Ascending aorta (tissue), 2 donors: ENCODE results near the gene SLC25A6. TPM values are rescaled to one million over a fixed set of nuclear protein-coding genes. Genes with fewer than 3 reads are reported as not detected.

Source experiments
- DNase-seq, 2 donors: peaks; one replicate each; pipeline ENCODE4 v3.0.0-alpha.2; 2019; ENCODE audit warnings: low spot score in 2 of 2
- H3K27ac ChIP-seq, 2 donors: fragments of 200-600 bp; sonication (generic); one replicate each; pipeline ENCODE4 v1.5.1; 2016 to 2017; ENCODE audit warnings: mild to moderate bottlenecking in 1 of 2
- H3K27me3 ChIP-seq: fragments of 200-600 bp; sonication (generic); one replicate; pipeline ENCODE4 v1.5.1; 2017
- H3K36me3 ChIP-seq, 2 donors: fragments of 200-600 bp; sonication (generic); one replicate each; pipeline ENCODE4 v1.5.1; 2016
- H3K4me1 ChIP-seq, 2 donors: fragments of 200-600 bp; sonication (generic); one replicate each; pipeline ENCODE4 v1.5.1; 2016 to 2017; ENCODE audit warnings: mild to moderate bottlenecking in 1 of 2
- H3K4me3 ChIP-seq, 2 donors: fragments of 200-600 bp; sonication (generic); one replicate each; pipeline ENCODE4 v1.5.1; 2016 to 2017; ENCODE audit warnings: mild to moderate bottlenecking in 1 of 2
- H3K9me3 ChIP-seq, 2 donors: fragments of 200-600 bp; sonication (generic); one replicate each; pipeline ENCODE4 v1.5.1; 2016
- intact Hi-C: fragments of 100-400 bp; cut with DNase I; formaldehyde crosslinking; loops from one replicate; pipeline ENCODE4 v1.15.1; 2023
- total RNA-seq: library from RNA; depleted of rRNA; stranded (reverse); fragments of >200 nt; gene quantifications from one replicate; pipeline ENCODE4 v1.1.0, GENCODE V29; 2016
- TF ChIP-seq, protein P1 (sequence below), 3 experiments: fragments of 200-600 bp in 2 of 3; fragments of 450-650 bp in 1 of 3; sonication (generic) in 2 of 3; IDR thresholded peaks; one replicate each; pipeline ENCODE4 v1.5.1; 2016 to 2019; ENCODE audit warnings: antibody characterized with exemption in 3 of 3, mild to moderate bottlenecking in 1 of 3, moderate library complexity in 1 of 3

The SLC25A6 gene
- total RNA-seq, 1 donor from 2014 or later: 535 TPM

GRCh38 chrX:1400049-1400448 lies 8.1 kb upstream of the SLC25A6 start:
- no peak overlapping the region for H3K4me3 ChIP-seq
- no peak for DNase-seq
- H3K9me3 ChIP-seq: no peaks in the 10 kb centered on the region
- peaks cover 26 to 30% of the 10 kb centered on the region in 2 donors for H3K36me3 ChIP-seq
- H3K27ac ChIP-seq: no peak overlapping the region
- H3K4me1 ChIP-seq: no peaks in the 10 kb centered on the region
- TF ChIP-seq, protein P1, sequence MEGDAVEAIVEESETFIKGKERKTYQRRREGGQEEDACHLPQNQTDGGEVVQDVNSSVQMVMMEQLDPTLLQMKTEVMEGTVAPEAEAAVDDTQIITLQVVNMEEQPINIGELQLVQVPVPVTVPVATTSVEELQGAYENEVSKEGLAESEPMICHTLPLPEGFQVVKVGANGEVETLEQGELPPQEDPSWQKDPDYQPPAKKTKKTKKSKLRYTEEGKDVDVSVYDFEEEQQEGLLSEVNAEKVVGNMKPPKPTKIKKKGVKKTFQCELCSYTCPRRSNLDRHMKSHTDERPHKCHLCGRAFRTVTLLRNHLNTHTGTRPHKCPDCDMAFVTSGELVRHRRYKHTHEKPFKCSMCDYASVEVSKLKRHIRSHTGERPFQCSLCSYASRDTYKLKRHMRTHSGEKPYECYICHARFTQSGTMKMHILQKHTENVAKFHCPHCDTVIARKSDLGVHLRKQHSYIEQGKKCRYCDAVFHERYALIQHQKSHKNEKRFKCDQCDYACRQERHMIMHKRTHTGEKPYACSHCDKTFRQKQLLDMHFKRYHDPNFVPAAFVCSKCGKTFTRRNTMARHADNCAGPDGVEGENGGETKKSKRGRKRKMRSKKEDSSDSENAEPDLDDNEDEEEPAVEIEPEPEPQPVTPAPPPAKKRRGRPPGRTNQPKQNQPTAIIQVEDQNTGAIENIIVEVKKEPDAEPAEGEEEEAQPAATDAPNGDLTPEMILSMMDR (IDR thresholded peaks at IDR 0.05): no peak
- intact Hi-C loops: no loop called here
- no peaks in the 10 kb centered on the region for H3K27me3 ChIP-seq

DNA sequence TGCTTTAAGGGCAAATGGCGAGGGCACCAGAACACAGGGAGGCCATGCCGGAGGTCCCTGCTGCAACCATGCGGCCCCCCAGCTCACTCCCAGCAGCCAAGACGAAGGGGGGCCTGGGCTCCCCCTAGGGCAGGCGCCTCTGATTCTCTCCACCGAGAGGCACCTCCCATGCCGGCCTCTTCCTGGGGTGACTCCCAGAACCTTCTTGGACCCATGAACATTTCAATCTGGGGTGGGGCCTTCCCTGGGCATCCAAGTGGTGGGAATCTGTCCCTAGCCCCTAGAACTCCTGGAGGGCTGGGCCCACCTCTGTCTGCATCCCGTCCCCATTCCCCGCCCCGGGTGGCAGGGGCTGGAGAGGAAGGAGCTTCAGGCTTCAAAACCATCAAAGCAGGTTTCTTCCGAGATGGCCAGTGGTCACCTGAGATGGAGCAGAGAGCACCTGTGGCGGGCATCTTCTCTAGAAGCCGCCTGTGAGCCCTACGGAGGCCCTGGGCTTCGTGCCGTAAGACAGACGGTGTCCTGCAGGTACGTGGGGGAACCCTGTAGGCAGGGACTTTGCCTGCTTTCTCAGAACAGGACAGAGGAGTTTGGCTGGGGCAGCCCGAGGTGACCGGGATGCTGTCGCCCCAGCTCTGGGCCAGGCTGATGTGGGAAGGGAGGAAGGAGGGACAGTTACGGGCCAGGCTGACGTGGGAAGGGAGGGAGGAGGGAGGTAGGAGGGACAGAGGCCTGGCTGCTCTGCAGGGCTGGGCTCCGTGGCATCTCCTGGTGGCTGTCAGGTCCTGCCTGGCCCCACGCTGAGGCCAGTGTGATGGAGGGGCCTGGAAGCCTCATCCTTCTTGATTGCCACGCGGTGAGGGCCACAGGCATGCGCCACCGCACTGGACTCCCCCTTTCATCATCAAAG lies 6.8 kb upstream of the SLC25A6 start:
- Histone ChIP-seq H3K36me3 (peaks cover 16 to 20% of the 10 kb centered on the region in 2 donors), H3K27ac (no peak overlapping the region), H3K27me3 (no peaks in the 10 kb centered on the region), H3K4me1 (peaks cover 0 to 2% of the 10 kb centered on the region in 2 donors), H3K9me3 (no peaks in the 10 kb centered on the region), H3K4me3 (no peak overlapping the region)
- TF ChIP-seq, protein P1 (IDR thresholded peaks at IDR 0.05): no peak
- no peak for DNase-seq
- intact Hi-C loops: loop anchor here (10.0 kb wide), 1 partner anchor 1096 kb away; no protein-coding TSS in a partner anchor

DNA sequence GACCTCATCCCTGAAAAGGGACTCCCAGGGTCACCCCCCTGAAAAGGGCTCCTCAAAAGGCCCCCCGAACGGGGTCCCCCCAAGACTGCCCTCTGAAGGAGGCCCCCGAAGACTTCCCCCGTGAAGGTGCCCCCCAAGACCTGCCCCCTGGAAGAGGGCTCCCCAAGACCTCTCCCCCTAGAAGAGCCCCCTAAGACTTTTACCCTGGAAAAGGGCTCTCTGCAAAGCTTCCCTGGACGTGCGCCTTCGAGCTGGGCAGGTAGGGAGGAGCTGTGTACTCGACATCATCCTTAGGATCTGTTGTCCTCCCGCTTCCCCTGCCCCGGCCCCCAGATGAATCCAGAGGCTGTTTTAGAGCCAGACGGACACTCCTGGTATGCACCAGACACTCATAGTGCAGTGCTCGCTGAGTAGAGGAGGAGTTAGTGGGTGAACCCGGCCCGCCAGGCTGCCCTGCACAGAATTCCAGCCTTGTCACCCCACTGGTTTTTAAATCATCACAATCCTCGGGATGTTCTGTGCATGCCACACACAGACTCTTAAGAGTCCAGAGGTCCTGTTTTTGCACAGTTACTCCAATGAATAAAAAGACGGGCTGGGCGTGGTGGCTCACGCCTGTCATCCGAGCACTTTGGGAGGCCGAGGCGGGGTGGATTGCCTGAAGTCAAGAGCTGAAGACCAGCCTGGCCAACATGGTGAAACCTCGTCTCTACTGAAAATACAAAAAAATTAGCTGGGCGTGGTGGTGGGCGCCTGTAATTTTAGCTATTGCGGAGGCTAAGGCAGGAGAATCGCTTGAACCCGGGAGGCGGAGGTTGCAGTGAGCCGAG lies 5.7 kb upstream of the SLC25A6 start:
- Histone ChIP-seq H3K9me3 (no peaks in the 10 kb centered on the region), H3K27me3 (no peaks in the 10 kb centered on the region), H3K27ac (no peak overlapping the region), H3K4me3 (no peak overlapping the region), H3K36me3 (peaks cover 9 to 11% of the 10 kb centered on the region in 2 donors), H3K4me1 (peaks cover 2 to 4% of the 10 kb centered on the region in 2 donors)
- no peak for DNase-seq
- intact Hi-C loops: loop anchor here (10.0 kb wide), 1 partner anchor 1097 kb away; no protein-coding TSS in a partner anchor
- TF ChIP-seq, protein P1 (IDR thresholded peaks at IDR 0.05): no peak

- no peak for DNase-seq
- Histone ChIP-seq H3K36me3 (peaks cover 9% of the 10 kb centered on the region in 2 donors), H3K4me1 (peaks cover 2 to 4% of the 10 kb centered on the region in 2 donors), H3K27me3 (no peaks in the 10 kb centered on the region), H3K27ac (no peak overlapping the region), H3K4me3 (no peak overlapping the region), H3K9me3 (no peaks in the 10 kb centered on the region)
- intact Hi-C loops: loop anchor here (10.0 kb wide), 1 partner anchor 1098 kb away; no protein-coding TSS in a partner anchor
- TF ChIP-seq, protein P1 (IDR thresholded peaks at IDR 0.05): no peak
Measured at GRCh38 chrX:1397001-1397400, 5.1 kb upstream of the SLC25A6 start.

DNA sequence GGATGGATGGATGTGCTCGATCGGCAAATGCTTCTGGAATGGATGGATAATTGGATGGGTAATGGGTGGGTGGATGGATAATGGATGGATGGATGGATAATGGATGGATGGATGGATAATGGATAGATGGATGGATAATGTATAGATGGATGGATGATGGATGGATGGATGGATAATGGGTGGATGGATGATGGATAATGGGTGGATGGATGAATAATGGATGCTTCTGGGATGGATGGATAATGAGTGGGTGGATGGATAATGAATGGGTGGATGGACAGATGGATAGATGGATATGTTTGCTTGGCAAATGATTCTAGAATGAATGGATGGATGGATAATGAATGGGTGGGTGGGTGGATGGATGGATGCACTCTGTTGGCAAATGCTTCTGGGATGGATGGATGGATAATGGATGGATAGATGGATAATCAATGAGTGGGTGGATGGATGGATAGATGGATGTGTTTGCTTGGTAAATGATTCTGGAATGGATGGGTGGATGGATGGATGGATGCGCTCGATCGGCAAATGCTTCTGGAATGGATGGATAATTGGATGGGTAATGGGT lies 3.8 kb upstream of the SLC25A6 start:
- no peak for DNase-seq
- Histone ChIP-seq H3K36me3 (no peaks in the 10 kb centered on the region), H3K4me1 (peaks cover 7% of the 10 kb centered on the region in 2 donors), H3K9me3 (no peaks in the 10 kb centered on the region), H3K4me3 (no peak overlapping the region), H3K27ac (no peak overlapping the region), H3K27me3 (no peaks in the 10 kb centered on the region)
- intact Hi-C loops: loop anchor here (10.0 kb wide), 1 partner anchor 1099 kb away; no protein-coding TSS in a partner anchor
- TF ChIP-seq, protein P1 (IDR thresholded peaks at IDR 0.05): no peak
